ENCODE results near the gene RC3H1.
"Not testable (repeated sequence)": the region's sequence is repeated elsewhere in the genome, so short reads cannot be mapped to it uniquely, and the experiment has no call there.

RC3H1 gene

DNA sequence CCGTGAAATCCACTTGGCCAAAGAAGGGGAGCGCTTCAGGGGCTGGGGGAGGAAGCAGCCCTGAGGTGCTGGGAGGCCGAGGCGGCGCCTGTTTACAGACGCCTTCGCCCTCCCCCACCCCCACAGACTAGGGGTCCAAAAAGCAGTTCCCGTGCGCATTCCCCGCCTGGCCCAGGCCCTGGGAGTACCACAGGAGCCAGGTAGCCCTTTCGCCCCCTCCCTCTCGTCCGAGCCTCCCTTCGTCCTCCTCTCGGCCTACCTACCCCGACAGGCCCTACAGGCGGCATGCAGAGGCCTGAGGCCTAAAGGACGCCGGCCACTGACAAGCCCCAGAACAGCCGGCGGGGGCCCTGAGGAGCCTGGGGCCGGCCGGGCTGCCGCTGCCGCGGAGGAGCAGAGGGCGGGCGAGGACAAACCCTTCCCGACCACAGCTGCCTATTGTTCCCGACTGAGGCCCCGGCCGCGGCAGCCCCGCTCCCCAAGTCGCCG, 522 bp downstream of the RC3H1 start:
- peak; percentile 14 for DNase-seq (ENCODE audit: low spot score)

DNA sequence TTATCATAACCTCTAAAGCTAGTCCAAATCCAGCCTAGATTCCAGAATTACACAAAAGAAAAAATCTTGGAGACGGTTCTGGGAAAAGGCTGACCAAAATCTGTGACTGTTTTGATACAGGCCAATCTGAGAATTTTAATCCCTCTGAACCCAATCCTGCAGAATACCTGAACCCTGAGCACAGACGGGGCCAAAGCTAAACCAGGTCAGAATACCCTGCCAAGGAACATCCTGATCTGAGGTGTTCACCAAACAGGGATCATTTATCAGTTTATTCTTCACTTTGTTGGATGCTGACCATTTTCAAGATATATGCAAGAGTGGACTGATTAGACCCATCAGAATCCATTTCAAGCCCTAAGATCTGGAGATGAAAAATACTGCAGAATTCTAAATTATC, 3.6 kb downstream of the RC3H1 start:
- no peak for DNase-seq (ENCODE audit: low spot score)

DNA sequence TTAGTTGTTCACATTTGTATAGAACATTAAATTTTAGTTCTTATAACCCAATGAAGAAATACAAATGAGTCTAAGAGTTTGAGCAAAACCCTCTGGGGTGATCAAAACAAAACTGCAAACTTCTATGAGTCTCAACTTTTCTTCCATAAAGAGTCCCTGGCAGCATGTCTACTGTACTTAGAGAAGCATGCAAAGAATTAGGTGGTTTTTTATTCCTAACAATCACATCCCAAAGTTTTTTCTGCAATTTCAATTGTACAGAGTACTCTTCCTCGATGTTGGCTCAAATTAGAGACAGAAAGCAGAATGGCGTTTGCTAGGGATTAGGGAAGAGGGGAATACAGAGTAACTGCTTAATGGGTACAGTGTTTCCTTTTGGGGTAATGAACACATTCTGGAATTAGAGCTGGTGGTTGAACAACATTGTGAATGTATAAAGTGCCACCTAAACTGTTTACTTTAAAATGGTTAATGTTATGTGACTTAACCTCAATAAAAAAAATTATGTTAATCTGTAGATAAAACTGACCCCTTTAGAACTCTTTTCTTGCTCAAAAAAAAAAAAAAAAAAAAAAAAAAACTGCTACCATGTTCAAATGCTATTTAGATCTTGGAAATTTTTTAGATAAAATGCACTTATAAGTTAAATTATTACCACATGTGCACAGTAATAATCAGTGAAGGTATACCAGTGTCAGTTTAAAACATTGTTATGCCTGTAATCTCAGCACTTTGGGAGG, 4.8 kb downstream of the RC3H1 start:
- DNase-seq (ENCODE audit: low spot score): no peak

DNA sequence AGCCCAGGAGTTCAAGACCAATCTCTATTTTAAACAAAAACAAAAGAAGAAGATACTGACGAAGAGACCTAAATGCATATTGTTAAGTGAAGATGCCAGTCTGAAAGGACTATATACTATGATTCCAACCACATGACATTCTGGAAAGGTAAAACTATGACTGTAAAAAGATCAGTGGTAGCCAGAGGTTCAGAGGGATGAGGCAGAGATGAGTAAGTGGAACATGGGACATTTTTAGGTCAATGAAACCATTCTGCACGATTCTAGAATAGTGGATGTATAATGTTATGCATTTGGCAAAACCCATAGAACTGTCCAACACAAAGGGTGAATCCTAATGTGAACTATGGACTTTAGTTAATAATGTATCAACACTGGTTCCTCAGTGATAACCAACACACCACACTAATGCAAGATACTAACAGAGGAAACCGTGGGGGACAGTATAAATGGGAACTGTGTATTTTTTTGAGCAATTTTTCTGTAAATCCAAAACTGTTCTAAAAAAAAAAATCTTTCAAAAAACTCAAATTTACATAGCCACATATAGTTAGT, 8.2 kb downstream of the RC3H1 start:
- no peak for DNase-seq (ENCODE audit: low spot score)

DNA sequence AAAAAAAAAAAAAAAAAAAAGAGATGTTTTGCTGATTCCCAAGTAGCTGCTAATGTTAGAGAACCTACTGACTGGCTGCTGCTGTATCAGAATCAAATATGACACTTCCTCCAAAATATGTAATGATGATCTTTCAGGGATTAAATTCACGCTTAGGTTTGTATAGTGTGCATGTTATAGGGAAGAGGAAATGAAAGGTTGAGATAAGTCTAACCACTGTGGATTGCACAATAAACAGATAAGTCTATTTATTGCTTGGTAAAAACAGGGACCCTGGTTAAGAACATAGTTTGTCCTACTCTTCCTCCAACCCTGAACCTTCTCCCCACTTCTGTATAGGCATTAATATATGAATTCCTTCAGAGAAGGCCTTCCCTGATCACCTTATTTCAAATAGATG, 13.2 kb downstream of the RC3H1 start:
- no peak for DNase-seq (ENCODE audit: low spot score)

DNA sequence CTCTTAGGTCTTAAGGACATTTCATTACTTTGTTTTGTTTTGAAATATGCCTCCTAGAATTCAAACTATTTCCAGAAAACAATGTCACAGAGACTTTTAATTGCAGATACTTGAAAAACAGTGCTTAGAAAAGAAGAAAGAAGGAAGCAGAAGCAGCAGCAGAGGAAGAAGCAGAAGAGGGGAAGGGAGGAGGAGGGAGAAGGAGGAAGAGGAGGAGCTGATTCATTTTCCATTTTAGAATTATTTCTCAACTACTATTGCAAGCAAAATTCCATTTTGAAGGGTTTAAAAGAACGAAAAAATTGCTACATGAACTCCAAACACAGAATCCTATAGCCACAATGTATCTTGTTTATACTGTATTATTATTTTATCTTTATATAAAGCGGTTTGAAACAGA, 13.9 kb downstream of the RC3H1 start:
- DNase-seq (ENCODE audit: low spot score): no peak

DNA sequence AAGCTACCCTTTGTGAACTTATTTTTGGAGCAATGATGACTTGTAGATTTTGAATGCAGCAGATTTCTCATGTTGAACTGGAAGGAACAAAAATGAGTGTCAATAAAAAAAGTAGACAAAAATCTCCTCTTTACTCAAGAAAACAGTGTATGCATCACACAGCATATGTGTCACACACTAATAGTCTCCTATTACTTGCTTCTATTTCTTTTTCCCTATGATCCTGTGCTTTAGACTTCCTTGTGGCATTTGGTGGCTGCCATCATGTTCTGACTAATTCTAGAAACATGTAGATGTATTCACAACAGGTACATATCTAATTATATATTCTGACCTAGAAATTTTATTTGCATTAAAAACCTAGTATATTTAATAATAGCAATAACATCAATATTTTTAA, 14.3 kb downstream of the RC3H1 start:
- no peak for DNase-seq (ENCODE audit: low spot score)

DNA sequence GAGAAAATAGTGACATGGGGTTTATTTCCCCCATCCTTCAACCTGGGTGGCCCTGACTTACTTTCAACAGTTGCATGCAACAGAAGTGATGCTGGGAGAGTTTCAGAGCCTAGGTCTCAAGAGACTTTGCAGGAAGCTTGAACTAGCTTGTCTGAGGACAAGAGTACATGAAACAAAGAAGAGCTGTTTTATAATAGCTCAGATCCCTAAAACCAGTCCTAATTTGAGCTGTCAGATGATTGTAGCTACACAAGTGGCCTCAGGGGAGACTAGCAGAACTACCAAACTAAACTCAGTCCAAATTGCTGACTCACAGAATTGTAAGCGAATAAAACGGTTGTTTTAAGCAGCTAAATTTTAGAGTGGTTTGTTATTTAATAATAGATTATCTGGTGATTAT, 17.1 kb downstream of the RC3H1 start:
- no peak for DNase-seq (ENCODE audit: low spot score)

DNA sequence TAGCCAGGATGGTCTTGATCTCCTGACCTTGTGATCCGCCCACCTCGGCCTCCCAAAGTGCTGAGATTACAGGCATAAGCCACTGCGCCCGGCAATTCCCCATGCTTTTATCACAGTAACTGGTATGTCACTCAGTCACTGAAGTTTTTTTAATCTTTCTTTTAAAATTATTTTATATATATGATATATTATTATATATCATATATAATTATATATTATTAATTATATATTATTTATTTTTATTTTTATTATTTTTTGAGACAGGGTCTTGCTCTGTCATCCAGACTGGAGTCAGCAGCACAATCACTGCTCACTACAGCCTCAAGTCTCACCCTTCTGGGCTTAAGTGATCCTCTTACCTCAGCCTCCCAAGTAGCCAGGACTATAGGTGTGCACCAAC, 18.3 kb downstream of the RC3H1 start:
- DNase-seq (ENCODE audit: low spot score): no peak

DNA sequence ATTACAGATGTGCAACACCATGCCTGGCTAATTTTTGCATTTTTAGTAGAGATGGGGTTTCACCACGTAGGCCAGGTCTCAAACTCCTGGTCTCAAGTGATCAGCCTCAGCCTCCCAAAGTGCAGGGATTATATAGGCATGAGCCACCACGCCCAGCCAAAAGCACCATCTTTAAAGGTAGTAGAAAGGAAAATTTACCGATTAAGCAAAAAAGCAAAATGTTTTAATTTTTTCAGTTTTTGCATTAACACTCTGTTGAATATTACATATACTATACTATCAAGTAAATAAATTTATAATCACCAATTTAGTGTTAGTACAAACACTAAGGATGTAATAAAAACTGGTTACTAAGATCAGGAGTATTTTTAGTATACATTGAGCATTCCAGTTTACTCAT, 20.6 kb downstream of the RC3H1 start:
- DNase-seq (ENCODE audit: low spot score): no peak

DNA sequence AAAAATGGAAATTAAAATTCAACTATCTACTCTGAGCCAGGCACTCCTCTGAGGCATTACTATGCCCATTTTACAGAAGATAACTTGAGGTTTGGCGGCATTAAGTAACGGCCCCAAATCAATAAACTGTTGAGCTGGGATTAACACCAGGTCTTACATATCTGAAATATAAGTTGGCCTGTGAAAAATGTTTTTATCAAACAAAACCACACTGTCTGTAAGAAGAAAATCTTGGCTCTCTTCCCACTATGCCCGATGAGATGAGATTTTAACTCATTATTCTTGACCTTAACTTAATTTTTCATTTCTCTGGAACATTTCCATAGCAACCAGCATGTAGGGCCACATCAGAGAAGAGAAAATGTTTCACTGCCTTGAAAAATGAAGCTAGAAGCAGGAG, 21.8 kb downstream of the RC3H1 start:
- DNase-seq (ENCODE audit: low spot score): no peak

DNA sequence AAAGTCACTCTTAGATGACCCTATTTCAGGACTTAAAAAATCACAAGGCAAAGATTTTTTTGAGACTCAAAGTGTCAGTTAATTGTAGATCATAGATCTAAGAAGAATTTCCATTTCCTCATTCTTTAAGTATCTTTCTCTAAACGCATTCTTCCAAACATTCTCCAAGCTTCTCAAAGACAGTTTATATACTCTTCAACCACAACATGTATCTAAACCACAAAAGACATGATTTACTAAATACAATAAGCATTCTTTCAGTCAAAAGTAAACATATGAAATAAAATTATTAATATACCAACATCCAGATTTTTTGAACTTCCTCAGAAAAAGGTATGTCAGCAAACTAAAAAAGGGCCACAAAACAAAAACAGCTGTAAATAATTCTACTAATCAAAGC, 24.4 kb downstream of the RC3H1 start:
- DNase-seq (ENCODE audit: low spot score): no peak

DNA sequence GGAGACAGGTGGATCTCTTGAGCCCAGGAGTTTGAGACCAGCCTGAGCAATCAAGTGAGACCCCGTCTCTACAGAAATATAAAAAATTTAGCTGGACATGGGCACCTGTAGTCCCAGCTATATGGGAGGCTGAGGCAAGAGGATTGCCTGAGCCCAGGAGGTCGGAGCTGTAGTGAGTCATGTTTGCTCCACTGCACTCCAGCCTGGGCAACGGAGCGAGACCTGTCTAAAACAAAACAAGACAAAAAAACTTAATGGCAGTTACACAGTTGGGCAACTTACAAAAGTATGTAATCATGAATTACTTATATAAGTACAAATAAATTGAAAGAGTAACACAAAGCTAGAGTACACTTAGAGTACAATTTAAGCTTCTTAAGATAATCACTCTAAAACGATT, 25.2 kb downstream of the RC3H1 start:
- no peak for DNase-seq (ENCODE audit: low spot score)

DNA sequence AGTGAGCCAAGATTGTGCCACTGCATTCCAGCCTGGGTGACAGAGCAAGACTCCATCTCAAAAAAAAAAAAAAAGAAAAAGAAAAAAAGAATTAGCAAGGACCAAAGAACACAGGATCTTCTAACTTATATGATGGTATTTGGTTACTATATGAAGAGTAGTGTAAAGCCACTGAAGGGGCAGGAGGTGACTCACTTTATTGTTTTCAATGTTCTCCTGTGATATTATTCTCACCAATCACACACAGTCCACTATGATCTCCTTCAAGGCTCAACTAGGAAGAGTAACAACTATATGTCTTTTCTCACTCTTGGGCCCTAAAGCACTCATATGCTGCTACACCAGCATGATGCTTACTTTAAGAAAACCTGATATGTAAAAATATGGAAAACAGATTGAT, 26.7 kb downstream of the RC3H1 start:
- no peak for DNase-seq (ENCODE audit: low spot score)

DNA sequence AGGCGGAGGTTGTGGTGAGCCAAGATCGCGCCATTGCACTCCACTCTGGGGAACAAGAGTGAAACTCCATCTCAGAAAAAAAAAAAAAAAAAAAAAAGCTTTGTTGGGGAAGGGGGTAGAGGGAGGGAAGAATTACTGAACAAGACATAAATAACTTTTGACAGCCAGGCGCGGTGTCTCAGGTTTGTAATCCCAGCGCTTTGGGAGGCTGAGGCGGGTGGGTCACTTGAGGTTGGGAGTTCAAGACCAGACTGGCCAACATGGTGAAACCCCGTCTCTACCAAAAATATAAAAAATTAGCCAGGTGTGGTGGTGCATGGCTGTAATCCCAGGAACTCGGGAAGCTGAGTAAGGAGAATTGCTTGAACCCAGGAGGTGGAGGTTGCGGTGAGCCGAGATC, 28.2 kb downstream of the RC3H1 start:
- DNase-seq (ENCODE audit: low spot score): not testable (repeated sequence)

DNA sequence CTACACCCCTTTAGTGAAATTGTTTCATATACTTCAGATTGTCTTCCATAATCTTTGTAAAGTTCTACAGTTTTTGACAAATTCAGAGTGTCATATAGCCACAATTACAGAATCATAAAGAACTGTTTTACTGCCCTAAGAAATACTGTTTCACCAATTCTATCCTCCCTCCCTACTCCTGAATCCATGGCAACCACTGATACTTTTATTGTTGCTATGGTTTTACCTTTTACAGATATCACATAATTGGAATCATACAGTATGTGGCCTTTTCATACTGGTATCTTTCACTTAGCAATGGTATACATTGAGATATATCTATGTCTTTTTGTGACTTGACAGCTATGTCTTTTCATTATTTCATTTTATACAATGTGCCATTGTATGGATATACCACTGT, 34.1 kb downstream of the RC3H1 start:
- DNase-seq (ENCODE audit: low spot score): no peak

DNA sequence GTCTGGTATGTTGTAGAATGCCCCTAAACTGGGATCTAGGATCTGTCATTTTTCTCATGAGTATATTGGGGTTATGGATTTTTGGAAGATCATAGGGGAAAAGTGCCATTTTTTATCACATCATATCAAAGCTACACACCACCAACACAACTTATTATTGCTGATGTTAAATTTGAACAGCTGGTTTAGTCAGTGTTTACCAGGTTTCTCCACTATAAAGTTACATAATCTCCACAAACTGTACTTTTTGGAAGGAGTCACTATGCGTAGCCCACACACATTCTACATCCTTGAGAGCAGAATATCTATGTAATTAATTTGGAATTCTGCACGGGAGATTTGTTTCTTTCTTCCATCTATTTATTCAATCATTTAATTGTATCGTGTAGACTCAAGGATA, 35.2 kb downstream of the RC3H1 start:
- no peak for DNase-seq (ENCODE audit: low spot score)

DNA sequence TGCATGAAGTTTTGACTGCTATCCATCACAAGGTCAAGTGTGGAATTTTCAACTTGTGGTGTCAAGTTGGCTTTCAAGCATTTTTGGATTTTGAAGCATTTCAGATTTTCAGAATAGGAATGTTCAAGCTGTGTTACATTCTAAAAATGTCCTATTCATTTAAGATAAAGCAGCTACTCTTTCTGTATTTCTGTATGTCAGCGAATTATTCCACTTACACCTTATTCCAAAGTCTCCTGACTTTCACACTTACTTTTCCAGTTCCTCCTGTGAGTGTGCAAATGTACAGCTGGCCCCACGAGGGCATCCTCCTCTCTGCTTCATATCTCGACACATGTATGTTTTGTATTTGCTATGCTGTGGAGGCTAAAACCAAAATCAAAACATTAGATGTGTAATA, 51.9 kb downstream of the RC3H1 start:
- no peak for DNase-seq (ENCODE audit: low spot score)

DNA sequence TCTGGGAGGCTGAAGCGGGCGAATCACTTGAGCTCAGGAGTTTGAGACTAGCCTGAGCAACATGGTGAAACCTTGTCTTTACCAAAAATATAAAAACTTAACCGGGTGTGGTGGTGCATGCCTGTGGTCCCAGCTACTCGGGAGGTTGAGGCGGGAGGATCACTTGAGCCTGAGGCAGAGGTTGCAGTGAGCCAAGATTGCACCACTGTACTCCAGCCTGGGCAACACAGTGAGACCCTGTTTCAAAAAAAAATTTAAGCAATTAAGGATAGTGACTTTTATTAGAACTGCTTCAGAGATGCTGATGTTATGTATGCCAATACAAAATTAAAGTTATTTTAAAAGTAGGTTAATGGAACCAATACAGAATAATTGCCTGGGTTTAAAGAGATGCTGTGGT, 56.3 kb downstream of the RC3H1 start:
- not testable (repeated sequence) for DNase-seq (ENCODE audit: low spot score)

DNA sequence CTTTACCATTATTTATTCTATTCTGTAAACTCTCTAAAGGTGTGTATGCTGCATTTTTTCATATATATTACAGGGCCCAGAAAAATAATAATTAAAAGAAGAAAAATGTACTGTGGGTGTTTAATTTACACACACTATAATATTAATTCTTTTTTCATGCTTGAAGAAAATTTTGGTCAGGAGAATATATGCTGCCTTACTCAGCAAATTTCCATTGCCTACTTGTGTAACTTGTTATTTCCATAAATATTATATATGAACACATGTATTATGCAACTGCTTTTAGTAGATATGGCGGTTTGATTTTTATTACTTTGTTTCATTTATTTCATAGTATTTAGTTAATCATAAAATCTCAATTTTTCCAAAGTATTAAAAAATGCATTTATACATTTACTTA, 58.7 kb downstream of the RC3H1 start:
- DNase-seq (ENCODE audit: low spot score): no peak

DNA sequence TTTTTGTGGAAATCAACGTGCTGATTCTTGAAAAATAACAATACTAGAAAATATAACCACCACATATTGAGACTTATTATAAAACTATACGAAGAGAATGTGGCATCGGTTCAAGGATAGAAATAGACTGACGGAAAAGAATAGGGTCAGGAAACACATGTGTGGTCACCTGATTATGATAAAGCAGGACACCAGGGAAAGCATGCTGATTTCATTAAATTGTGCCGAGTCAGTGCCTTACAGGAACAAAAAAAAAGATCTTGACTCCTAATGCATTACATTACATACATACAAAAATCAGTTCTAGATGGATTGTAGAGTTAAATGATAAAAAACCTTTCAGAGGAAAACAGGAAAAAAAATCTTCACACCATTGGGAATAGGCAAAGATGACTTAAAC, 61.5 kb downstream of the RC3H1 start:
- no peak for DNase-seq (ENCODE audit: low spot score)

DNA sequence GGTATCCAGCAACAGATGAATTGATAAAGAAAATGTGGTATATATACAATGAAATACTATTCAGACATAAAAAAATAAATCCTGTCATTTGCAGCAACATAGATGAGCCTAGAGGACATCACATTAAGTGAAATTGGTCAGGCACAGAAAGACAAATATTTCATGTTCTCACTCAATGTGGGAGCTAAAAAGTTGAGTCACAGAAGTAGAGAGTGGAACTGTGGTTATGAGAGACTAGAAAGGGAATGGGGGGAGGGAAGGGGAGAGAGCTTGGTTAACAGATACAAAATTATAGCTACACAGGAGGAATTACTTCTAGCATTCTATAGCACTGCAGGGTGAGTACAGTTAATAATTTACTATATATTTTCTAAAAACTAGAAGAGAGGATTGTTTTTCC, 68.0 kb downstream of the RC3H1 start:
- DNase-seq (ENCODE audit: low spot score): no peak

DNA sequence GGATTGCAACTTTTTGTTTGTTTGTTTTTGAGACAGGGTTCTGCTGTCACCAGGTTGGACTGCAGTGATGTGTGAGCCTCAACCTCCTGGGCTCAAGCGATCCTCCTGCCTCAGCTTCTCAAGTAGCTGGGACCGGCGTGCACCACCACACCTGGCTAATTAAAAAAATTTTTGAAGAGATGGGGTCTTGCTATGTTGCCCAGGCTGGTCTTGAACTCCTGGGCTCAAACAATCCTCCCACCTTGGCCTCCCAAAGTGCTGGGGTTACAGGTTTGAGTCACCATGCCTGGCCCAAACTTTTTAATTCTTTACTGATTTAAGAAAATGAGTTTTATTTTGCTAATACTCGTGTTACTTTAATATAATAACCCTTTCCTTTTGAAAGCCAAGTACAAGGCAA, 73.6 kb downstream of the RC3H1 start:
- DNase-seq (ENCODE audit: low spot score): no peak

DNA sequence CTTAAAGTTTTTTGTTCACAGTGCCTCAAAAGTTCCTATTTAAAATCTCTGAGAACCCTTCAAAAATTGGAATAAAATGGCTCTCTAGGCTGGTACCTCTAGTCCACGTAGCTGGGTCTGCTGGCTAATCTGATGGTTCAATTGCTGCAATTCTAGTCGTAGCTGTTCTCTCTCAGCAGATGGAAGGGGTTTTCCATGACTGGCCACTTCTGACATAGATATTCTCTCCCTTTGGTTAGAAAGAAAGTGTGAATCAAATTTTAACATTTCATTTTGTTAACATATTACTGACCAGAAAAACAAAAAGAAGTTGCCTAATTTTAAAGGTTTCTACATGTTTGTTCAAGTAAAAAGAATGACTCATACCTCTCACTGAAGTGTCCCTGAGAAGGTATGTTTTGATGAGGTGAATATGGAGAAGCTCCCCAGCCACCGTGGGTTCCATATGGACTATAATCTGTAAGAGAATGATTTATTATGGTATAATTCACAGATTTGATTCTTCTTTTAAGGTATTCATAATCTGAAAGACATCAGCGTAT, 75.7 kb downstream of the RC3H1 start:
- DNase-seq (ENCODE audit: low spot score): no peak

Measured in CD4-positive, alpha-beta T cell treated with Interleukin-15 for 4 hours (primary cell).